HEK293T (cell line): Measurements from ENCODE around the gene HLA-DQB2.

ENCODE experiments used
- CTCF ChIA-PET: fragments of 350-600 bp; formaldehyde crosslinking; extraction: SDS; loops from one replicate; lab custom pipeline; 2021; ENCODE audit warnings: antibody characterized with exemption, inconsistent platforms; lab: Yijun Ruan, JAX
- POLR2A ChIA-PET: fragments of 350-600 bp; formaldehyde crosslinking; extraction: SDS; loops from one replicate; lab custom pipeline; 2020; ENCODE audit warnings: antibody characterized with exemption, inconsistent platforms; lab: Yijun Ruan, JAX
- DNase-seq: peaks from one replicate; pipeline ENCODE4 v3.0.0; 2012; ENCODE audit warnings: mixed read lengths; ENCODE audit errors: extremely low spot score
- ARNT ChIP-seq: fragments of 450-650 bp; IDR thresholded peaks from 2 replicates; pipeline ENCODE4 v1.6.1; 2017; ENCODE audit warnings: mild to moderate bottlenecking
- BHLHE40 ChIP-seq: fragments of 450-650 bp; IDR thresholded peaks from 2 replicates; pipeline ENCODE4 v1.6.1; 2016; ENCODE audit warnings: mild to moderate bottlenecking, moderate library complexity, borderline replicate concordance
- CTBP1 ChIP-seq: fragments of 450-650 bp; IDR thresholded peaks from 2 replicates; pipeline ENCODE4 v1.6.1; 2016; ENCODE audit warnings: borderline replicate concordance
- ELF4 ChIP-seq: fragments of 450-650 bp; IDR thresholded peaks from 2 replicates; pipeline ENCODE4 v1.6.1; 2017; ENCODE audit warnings: antibody characterized with exemption
- FOXA1 ChIP-seq: fragments of 450-650 bp; IDR thresholded peaks from 2 replicates; pipeline ENCODE4 v1.6.1; 2016; ENCODE audit warnings: mild to moderate bottlenecking
- FOXK2 ChIP-seq: fragments of 450-650 bp; IDR thresholded peaks from 2 replicates; pipeline ENCODE4 v1.6.1; 2016; ENCODE audit warnings: mild to moderate bottlenecking
- FOXM1 ChIP-seq: fragments of 450-650 bp; IDR thresholded peaks from 2 replicates; pipeline ENCODE4 v1.6.1; 2017; ENCODE audit warnings: mild to moderate bottlenecking, borderline replicate concordance
- HDGF ChIP-seq: fragments of 450-650 bp; IDR thresholded peaks from 2 replicates; pipeline ENCODE4 v1.6.1; 2017; ENCODE audit warnings: antibody characterized with exemption, borderline replicate concordance
- L3MBTL2 ChIP-seq: fragments of 450-650 bp; conservative IDR thresholded peaks from 2 replicates; pipeline ENCODE4 v1.6.1; 2016; ENCODE audit warnings: mild to moderate bottlenecking
- LEF1 ChIP-seq: fragments of 450-650 bp; IDR thresholded peaks from 2 replicates; pipeline ENCODE4 v1.6.1; 2017; ENCODE audit warnings: mild to moderate bottlenecking, borderline replicate concordance
- NFRKB ChIP-seq: fragments of 450-650 bp; IDR thresholded peaks from 2 replicates; pipeline ENCODE4 v1.6.1; 2016; ENCODE audit warnings: mild to moderate bottlenecking, moderate library complexity
- SP1 ChIP-seq: fragments of 450-650 bp; IDR thresholded peaks from 2 replicates; pipeline ENCODE4 v1.6.1; 2017
- SUZ12 ChIP-seq: fragments of 450-650 bp; IDR thresholded peaks from 2 replicates; pipeline ENCODE4 v1.6.1; 2016; ENCODE audit warnings: mild to moderate bottlenecking
- TARDBP ChIP-seq: fragments of 450-650 bp; IDR thresholded peaks from 2 replicates; pipeline ENCODE4 v1.6.1; 2016
- ZNF384 ChIP-seq: fragments of 450-650 bp; IDR thresholded peaks from 2 replicates; pipeline ENCODE4 v1.6.1; 2016
- TF ChIP-seq, protein P1 (sequence below): fragments of 450-650 bp; IDR thresholded peaks from 2 replicates; pipeline ENCODE4 v1.6.1; 2016

The HLA-DQB2 gene

DNA sequence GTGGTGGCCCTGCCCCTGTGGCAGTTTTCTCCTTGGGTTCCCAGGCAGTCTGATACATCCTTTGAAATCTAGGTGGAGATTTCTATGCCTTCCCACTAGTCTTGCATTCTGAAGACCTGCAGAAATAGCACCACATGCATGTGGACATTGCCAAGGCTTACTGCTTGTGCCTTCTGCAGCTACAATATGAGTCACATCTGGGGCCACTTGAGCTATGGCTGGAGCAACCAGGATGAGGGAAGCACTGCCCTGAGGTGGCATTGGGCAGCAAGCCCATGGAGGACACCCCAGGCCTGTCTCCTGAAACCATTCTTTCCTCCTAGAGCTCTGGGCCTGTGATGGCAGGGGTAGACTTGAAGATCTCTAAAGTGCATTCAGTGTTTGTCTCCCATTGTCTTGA lies 15.7 kb upstream of the HLA-DQB2 start:
- ChIA-PET POLR2A (no interaction called here), CTCF (no interaction called here)
- TF ChIP-seq ARNT (no peak), L3MBTL2 (no peak), HDGF (no peak), ELF4 (no peak), NFRKB (no peak), CTBP1 (no peak), LEF1 (no peak), FOXK2 (no peak), FOXM1 (no peak), SUZ12 (no peak), BHLHE40 (no peak), SP1 (no peak), FOXA1 (no peak), ZNF384 (no peak), TARDBP (no peak)
- TF ChIP-seq, protein P1, sequence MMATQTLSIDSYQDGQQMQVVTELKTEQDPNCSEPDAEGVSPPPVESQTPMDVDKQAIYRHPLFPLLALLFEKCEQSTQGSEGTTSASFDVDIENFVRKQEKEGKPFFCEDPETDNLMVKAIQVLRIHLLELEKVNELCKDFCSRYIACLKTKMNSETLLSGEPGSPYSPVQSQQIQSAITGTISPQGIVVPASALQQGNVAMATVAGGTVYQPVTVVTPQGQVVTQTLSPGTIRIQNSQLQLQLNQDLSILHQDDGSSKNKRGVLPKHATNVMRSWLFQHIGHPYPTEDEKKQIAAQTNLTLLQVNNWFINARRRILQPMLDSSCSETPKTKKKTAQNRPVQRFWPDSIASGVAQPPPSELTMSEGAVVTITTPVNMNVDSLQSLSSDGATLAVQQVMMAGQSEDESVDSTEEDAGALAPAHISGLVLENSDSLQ: no peak
- DNase-seq: no peak

DNA sequence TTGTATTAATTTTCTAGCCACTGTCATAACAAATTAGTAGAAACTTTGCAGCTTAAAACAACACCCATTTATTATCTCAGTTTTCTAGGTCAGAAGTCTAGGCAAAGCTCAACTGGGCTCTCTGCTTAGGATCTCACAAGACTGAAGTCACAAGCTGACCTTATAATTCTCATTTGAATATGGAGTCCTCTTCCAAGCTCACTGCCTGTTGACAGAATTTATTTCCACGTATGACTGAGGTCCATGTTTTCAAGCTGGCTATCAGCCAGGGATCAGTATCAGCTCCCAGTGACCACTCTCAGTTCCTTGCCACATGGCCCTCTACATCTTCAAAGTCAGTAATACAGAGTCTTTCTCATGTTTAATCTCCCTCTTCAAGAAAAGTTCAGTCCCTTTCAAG lies 11.7 kb upstream of the HLA-DQB2 start:
- DNase-seq: no peak
- ChIA-PET POLR2A (no interaction called here), CTCF (no interaction called here)
- TF ChIP-seq L3MBTL2 (no peak), LEF1 (no peak), BHLHE40 (no peak), SP1 (no peak), HDGF (no peak), NFRKB (no peak), SUZ12 (no peak), CTBP1 (no peak), FOXM1 (no peak), FOXA1 (no peak), ARNT (no peak), ZNF384 (no peak), ELF4 (no peak), TARDBP (no peak), FOXK2 (no peak)
- TF ChIP-seq, protein P1: no peak

DNA sequence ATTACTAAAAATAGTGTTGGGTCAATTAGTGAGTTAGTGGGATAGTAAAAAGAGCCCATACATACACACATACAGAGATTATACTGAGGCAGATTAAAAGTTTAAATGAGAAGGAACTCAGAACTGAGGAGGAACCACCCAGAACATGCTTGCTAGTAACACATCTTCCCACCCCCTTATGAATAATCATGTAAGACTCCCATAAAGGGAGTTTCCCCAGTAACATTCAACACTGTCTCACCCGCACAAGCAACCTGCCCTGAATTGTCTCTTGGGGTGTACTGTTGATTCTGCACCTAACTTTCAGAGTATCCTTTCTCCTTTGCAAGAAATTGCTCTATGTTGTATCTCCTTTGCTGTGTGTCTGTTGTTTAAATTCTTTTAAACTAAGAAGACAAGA lies 11.1 kb upstream of the HLA-DQB2 start:
- no peak for DNase-seq
- TF ChIP-seq ELF4 (no peak), L3MBTL2 (no peak), ARNT (no peak), NFRKB (no peak), SP1 (no peak)
- CTCF ChIA-PET: no interaction called here
- POLR2A ChIA-PET: no interaction called here

DNA sequence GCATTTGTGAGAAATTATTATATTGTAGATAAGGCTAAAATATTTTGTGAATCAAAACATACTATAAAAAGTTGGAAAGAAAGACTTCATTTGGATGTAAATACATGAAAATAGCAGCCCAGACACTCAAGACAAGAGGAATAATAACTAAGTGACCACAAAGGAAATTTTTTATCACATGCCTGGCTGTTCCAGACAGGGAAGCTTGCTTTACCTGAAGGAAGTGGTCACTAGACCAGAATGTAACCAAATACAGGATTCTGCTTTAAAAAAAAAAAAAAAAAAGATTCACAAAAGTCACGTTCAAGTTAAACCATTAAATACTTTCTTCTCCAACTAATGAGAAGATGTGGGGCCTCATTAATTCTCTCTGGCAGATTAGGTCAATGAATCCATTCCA lies 9.3 kb upstream of the HLA-DQB2 start:
- CTCF ChIA-PET: no interaction called here

DNA sequence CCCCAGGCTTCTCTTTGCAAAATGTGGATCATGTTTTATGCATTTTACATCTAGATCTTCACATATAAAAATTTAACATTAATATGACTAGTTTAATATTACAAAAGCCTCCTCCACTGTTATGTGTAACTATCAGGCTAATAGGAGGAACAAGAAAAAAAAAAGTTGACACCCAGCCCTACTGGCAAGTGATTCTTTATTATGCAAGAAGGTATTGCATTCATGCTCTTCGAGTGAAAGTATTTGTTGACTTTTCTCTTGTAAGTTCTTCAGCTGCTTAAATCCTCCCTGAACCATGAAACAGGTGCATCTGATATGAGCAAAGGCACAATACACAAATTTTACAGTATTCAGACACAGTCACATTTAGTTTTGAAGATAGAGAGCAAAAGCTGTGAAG lies 716 bp upstream of the HLA-DQB2 start:
- ChIA-PET POLR2A (no interaction called here), CTCF (interaction anchor here (1.2 kb wide), 1 partner anchor 17 kb away, joined by 3 read pairs; no protein-coding TSS in a partner anchor)
- TF ChIP-seq L3MBTL2: no peak
- no peak for TF ChIP-seq SUZ12
- no peak for TF ChIP-seq ZNF384
- TF ChIP-seq TARDBP: no peak
- no peak for TF ChIP-seq LEF1
- no peak for TF ChIP-seq FOXM1
- TF ChIP-seq, protein P1: no peak
- no peak for TF ChIP-seq SP1
- TF ChIP-seq FOXA1: no peak
- no peak for TF ChIP-seq HDGF
- TF ChIP-seq BHLHE40: no peak
- no peak for TF ChIP-seq ARNT
- no peak for TF ChIP-seq ELF4
- TF ChIP-seq CTBP1: no peak
- no peak for TF ChIP-seq NFRKB
- no peak for TF ChIP-seq FOXK2
- DNase-seq: no peak

More for the DNA sequence above, 9.3 kb upstream of the HLA-DQB2 start:
- TF ChIP-seq CTBP1 (no peak), NFRKB (no peak), SP1 (no peak), BHLHE40 (no peak), FOXK2 (no peak), ARNT (no peak), HDGF (no peak), FOXA1 (no peak), SUZ12 (no peak), TARDBP (no peak), ELF4 (no peak), FOXM1 (no peak), ZNF384 (no peak), L3MBTL2 (no peak), LEF1 (no peak)
- TF ChIP-seq, protein P1: no peak
- POLR2A ChIA-PET: no interaction called here
- no peak for DNase-seq

DNA sequence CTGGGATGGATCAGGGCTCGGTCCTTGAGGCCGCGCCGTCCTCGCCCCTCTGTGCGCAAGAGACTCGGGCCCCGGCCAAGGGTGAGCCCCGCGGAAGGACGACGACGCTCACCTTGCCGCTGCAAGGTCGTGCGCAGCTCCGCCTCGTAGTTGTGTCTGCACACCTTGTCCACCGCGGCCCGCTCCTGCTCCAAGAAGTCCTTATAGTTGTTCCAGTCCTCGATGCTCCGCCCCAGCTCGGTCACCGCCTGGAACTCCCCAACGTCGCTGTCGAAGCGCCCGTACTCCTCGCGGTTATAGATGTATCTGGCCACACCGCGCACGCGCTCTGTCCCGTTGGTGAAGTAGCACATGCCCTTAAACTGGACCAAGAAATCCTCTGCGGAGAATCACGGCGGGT lies 1.8 kb downstream of the HLA-DQB2 start:
- TF ChIP-seq FOXK2 (no peak), CTBP1 (no peak), FOXA1 (no peak), HDGF (no peak), SP1 (no peak), ELF4 (no peak), TARDBP (no peak), BHLHE40 (no peak), ARNT (no peak), SUZ12 (no peak)
- DNase-seq: no peak
- ChIA-PET POLR2A (no interaction called here), CTCF (no interaction called here)
